HCT116 (cell line): ENCODE results near the gene BRSK1.

Experiments
- EZH2 ChIP-seq: fragments of 200-600 bp; sonication (generic); IDR thresholded peaks from 2 replicates; pipeline ENCODE4 v1.6.1; 2017; ENCODE audit warnings: antibody characterized with exemption, mixed run types
- EZH2phosphoT487 ChIP-seq: fragments of 200-600 bp; IDR thresholded peaks from 2 replicates; pipeline ENCODE4 v1.6.1; 2018; ENCODE audit warnings: antibody characterized with exemption, borderline replicate concordance
- POLR2A ChIP-seq: IDR thresholded peaks from 2 replicates; pipeline ENCODE4 v1.7.0; 2011; ENCODE audit warnings: borderline replicate concordance; ENCODE audit not compliant: insufficient read depth, insufficient read length; ENCODE audit errors: extremely low read depth
- POLR2AphosphoS5 ChIP-seq: IDR thresholded peaks from 2 replicates; pipeline ENCODE4 v1.6.1; 2011; ENCODE audit warnings: mild to moderate bottlenecking, low read depth, low read length, moderate library complexity
- RAD21 ChIP-seq: IDR thresholded peaks from 2 replicates; pipeline ENCODE4 v1.6.1; 2012; ENCODE audit warnings: low read depth, mild to moderate bottlenecking
- SIN3A ChIP-seq: IDR thresholded peaks from 2 replicates; pipeline ENCODE4 v1.6.1; 2012; ENCODE audit warnings: low read depth
- SRF ChIP-seq: IDR thresholded peaks from 2 replicates; pipeline ENCODE4 v1.6.1; 2012; ENCODE audit warnings: low read depth
- TCF7L2 ChIP-seq: IDR thresholded peaks from 2 replicates; pipeline ENCODE4 v1.7.0; 2011; ENCODE audit warnings: borderline replicate concordance, inconsistent platforms; ENCODE audit not compliant: insufficient read depth, insufficient read length; ENCODE audit errors: extremely low read depth
- YY1 ChIP-seq: IDR thresholded peaks from 2 replicates; pipeline ENCODE4 v1.6.1; 2011; ENCODE audit warnings: low read length, low read depth, moderate library complexity, mild to moderate bottlenecking; ENCODE audit not compliant: insufficient replicate concordance; ENCODE audit errors: extremely low read depth
- TF ChIP-seq, protein P1 (sequence below), 3 experiments: fragments of 200-600 bp in 1 of 3; sonication (generic) in 1 of 3; IDR thresholded peaks in 2 of 3; conservative IDR thresholded peaks in 1 of 3; 2 replicates each; pipeline ENCODE4 v1.5.1; 2012 to 2017; ENCODE audit warnings: low read depth in 2 of 3, low read length in 2 of 3, antibody characterized with exemption in 1 of 3, borderline replicate concordance in 1 of 3, control low read depth in 1 of 3, mild to moderate bottlenecking in 1 of 3, mixed read lengths in 1 of 3, mixed run types in 1 of 3, moderate library complexity in 1 of 3; ENCODE audit not compliant: insufficient read depth in 1 of 3
- TF ChIP-seq, protein P2 (sequence below): IDR thresholded peaks from 2 replicates; pipeline ENCODE4 v1.6.1; 2011; ENCODE audit warnings: mild to moderate bottlenecking, low read length, moderate library complexity; ENCODE audit not compliant: insufficient replicate concordance; ENCODE audit errors: extremely low read depth
- TF ChIP-seq, protein P3 (sequence below): IDR thresholded peaks from 2 replicates; pipeline ENCODE4 v1.6.1; 2012
- TF ChIP-seq, protein P4 (sequence below): IDR thresholded peaks from 2 replicates; pipeline ENCODE4 v1.6.1; 2012; ENCODE audit warnings: low read depth
- TF ChIP-seq, protein P5 (sequence below): IDR thresholded peaks from 2 replicates; pipeline ENCODE4 v1.6.1; 2012

GRCh38 chr19:55272142-55272541 lies 11.7 kb upstream of the BRSK1 start:
- TF ChIP-seq TCF7L2 (no peak), RAD21 (no peak), EZH2phosphoT487 (no peak), POLR2AphosphoS5 (no peak), EZH2 (no peak), SIN3A (no peak), POLR2A (no peak), SRF (no peak), YY1 (no peak)
- TF ChIP-seq, protein P1, sequence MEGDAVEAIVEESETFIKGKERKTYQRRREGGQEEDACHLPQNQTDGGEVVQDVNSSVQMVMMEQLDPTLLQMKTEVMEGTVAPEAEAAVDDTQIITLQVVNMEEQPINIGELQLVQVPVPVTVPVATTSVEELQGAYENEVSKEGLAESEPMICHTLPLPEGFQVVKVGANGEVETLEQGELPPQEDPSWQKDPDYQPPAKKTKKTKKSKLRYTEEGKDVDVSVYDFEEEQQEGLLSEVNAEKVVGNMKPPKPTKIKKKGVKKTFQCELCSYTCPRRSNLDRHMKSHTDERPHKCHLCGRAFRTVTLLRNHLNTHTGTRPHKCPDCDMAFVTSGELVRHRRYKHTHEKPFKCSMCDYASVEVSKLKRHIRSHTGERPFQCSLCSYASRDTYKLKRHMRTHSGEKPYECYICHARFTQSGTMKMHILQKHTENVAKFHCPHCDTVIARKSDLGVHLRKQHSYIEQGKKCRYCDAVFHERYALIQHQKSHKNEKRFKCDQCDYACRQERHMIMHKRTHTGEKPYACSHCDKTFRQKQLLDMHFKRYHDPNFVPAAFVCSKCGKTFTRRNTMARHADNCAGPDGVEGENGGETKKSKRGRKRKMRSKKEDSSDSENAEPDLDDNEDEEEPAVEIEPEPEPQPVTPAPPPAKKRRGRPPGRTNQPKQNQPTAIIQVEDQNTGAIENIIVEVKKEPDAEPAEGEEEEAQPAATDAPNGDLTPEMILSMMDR (IDR thresholded peaks at IDR 0.05 in 2 of 3, conservative IDR thresholded peaks at IDR 0.05 in 1 of 3; ENCODE audit: borderline replicate concordance in 1 of 3, insufficient read depth in 1 of 3, low read depth in 2 of 3, low read length in 2 of 3): 0 out of 6 replicates have a peak, but pooled peaks of 2 of the 3 experiments have one; percentile 2 to 8
- TF ChIP-seq, protein P2, sequence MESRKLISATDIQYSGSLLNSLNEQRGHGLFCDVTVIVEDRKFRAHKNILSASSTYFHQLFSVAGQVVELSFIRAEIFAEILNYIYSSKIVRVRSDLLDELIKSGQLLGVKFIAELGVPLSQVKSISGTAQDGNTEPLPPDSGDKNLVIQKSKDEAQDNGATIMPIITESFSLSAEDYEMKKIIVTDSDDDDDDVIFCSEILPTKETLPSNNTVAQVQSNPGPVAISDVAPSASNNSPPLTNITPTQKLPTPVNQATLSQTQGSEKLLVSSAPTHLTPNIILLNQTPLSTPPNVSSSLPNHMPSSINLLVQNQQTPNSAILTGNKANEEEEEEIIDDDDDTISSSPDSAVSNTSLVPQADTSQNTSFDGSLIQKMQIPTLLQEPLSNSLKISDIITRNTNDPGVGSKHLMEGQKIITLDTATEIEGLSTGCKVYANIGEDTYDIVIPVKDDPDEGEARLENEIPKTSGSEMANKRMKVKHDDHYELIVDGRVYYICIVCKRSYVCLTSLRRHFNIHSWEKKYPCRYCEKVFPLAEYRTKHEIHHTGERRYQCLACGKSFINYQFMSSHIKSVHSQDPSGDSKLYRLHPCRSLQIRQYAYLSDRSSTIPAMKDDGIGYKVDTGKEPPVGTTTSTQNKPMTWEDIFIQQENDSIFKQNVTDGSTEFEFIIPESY: no peak
- TF ChIP-seq, protein P3, sequence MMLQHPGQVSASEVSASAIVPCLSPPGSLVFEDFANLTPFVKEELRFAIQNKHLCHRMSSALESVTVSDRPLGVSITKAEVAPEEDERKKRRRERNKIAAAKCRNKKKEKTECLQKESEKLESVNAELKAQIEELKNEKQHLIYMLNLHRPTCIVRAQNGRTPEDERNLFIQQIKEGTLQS: no peak
- TF ChIP-seq, protein P4, sequence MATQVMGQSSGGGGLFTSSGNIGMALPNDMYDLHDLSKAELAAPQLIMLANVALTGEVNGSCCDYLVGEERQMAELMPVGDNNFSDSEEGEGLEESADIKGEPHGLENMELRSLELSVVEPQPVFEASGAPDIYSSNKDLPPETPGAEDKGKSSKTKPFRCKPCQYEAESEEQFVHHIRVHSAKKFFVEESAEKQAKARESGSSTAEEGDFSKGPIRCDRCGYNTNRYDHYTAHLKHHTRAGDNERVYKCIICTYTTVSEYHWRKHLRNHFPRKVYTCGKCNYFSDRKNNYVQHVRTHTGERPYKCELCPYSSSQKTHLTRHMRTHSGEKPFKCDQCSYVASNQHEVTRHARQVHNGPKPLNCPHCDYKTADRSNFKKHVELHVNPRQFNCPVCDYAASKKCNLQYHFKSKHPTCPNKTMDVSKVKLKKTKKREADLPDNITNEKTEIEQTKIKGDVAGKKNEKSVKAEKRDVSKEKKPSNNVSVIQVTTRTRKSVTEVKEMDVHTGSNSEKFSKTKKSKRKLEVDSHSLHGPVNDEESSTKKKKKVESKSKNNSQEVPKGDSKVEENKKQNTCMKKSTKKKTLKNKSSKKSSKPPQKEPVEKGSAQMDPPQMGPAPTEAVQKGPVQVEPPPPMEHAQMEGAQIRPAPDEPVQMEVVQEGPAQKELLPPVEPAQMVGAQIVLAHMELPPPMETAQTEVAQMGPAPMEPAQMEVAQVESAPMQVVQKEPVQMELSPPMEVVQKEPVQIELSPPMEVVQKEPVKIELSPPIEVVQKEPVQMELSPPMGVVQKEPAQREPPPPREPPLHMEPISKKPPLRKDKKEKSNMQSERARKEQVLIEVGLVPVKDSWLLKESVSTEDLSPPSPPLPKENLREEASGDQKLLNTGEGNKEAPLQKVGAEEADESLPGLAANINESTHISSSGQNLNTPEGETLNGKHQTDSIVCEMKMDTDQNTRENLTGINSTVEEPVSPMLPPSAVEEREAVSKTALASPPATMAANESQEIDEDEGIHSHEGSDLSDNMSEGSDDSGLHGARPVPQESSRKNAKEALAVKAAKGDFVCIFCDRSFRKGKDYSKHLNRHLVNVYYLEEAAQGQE: no peak
- TF ChIP-seq, protein P5, sequence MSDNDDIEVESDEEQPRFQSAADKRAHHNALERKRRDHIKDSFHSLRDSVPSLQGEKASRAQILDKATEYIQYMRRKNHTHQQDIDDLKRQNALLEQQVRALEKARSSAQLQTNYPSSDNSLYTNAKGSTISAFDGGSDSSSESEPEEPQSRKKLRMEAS: no peak
